Midbrain (tissue), 1 donor: ENCODE data around the gene TGFBR3L.
"Not testable (repeated sequence)": the region's sequence is repeated elsewhere in the genome, so short reads cannot be mapped to it uniquely, and the experiment has no call there.

Experiments used
- DNase-seq: peaks from one replicate; lab custom pipeline; 2025; lab: John Stamatoyannopoulos, UW

The TGFBR3L gene

GRCh38 chr19:7928334-7928706 is 13.7 kb downstream of the TGFBR3L start:
- no peak for DNase-seq

DNA sequence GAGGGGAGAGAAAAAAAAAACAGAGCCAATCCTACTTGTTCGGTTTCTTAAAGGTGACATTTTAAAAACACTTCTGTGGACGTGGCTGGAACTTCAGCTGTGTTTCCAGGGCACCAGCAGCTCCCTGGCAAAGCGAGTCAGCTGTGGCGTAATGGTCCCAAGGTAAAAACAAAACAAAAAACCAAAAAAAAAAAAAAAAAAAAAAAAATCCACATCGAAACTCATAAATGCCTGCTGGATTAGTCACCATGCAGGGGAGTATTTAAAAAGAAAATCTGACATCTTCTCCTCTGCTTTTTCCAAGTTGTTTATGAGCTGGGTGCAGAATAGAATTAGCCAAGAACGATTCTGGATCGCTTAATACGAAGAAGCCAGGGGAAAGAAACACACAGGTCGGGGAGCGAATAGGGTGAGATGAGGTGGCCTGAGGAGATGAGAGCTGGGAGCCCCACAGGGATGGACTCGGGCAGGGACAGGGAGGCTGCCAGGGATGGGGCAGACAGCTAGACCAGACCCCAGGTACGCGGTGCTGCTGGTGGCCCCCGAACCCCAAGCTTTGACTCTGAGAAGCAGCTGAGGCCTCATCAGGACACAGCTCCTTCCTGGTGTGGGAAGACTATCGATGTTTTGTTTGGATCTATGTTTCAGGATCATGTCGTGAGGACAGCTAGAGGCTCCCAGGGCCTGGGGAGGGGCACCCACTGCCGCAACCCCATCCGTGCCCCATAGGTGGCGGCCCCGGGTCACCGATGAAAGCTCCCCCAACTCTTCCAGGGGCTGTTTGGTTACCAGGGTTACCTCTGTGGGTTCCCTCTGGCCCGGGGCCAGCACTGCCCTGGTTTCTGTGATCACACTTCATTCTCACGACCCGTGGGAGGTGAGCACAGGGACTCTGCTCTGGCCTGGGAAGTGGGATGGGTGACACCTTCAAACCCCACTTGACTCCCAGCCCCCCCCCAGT is 14.4 kb downstream of the TGFBR3L start:
- no peak for DNase-seq

DNA sequence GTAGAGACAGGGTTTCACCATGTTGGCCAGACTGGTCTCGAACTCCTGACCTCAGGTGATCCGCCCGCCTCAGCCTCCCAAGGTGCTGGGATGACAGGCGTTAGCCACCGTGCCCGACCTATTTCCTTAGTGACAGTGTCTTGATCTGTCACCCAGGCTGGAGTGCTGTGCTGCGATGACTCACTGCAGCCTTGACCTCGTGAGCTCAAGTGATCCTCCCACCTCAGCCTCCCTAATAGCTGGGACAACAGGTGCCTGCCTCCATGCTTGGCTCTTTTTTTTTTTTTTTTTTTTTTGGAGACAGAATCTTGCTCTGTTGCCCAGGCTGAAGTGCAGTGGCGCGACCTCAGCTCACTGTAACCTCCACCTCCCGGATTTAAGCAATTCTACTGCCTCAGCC is 15.4 kb downstream of the TGFBR3L start:
- not testable (repeated sequence) for DNase-seq

GRCh38 chr19:7930765-7931164 is 16.1 kb downstream of the TGFBR3L start:
- DNase-seq: no peak

DNA sequence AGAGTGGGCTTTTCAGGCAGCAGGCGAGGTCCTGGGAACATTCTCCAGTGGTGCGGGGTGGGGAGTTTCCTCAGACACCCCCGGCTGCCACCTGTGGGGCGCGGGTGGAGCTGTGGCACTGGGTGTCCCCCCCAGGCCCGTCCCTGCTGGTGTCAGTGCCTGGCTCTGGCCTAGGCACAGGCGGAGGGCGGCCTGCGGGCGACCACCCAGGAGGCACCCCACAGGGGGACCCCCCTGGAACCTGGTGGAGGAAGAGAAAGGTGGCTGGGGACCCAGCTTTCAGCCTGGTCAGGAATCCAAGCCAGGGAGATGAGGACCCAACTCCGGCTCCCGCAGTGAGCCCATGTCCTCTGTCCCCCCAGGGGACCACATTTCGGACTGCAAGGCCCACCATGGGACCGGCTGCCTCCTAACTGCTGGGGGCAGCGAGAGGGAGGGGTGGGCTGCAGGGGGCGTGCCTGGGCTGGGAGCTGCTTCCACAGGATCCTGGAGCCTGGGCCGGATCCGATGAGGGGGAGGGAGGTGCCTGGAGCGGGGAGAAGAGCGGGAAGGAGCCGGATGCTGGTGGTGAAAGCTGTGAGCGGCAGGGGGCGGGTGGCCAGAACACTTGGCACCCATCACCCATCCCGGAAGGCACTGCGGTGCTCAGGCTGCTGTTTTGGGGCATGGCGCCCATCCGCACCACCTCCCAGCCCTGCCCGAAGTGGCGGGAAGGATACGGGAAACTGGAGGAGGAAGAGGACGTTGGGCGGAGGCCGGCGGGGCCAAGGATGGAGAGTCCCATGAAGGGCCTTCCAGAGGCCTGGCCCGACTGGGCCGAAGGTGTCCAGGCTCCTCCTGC is 16.8 kb downstream of the TGFBR3L start:
- no peak for DNase-seq

- DNase-seq: no peak
Observed at GRCh38 chr19:7932276-7932929, 17.8 kb downstream of the TGFBR3L start.

DNA sequence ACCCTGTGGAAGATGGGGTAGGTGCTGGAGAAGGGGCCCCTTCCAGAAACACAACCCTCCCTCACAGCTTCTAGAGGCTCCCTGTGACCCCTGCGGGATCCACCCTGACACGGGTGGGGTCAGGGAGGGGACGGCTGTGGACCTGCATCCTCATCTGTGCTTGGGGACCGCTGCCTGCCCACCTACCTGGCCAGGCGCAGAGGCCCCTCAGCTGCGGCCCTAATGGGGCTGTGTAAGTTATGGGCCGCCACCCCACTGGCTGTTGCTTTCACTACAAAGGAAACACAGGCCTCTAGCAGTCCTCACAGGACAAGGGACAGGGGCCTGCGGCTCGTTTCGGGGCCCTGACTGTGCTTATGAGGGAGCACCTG is 18.3 kb downstream of the TGFBR3L start:
- no peak for DNase-seq

DNA sequence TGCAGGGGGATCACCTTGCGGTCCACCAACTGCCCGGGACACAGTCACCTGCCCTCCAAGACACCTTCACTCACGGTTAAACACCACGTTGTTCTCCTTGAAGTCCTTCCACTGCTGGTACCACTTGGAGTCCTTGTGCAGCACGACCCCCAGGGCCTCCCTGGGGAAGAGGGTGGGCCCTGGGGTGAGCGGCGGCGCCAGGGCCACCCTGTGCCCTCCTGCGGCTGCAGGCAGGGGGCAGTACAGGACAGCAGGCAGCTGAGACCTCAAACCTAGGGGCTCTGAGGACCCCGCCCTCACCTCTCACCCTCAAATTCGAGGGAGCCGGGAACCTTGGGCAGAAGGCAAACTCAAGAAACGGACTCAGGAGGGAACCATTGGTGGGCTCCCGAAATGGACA is 18.8 kb downstream of the TGFBR3L start:
- DNase-seq: no peak

DNA sequence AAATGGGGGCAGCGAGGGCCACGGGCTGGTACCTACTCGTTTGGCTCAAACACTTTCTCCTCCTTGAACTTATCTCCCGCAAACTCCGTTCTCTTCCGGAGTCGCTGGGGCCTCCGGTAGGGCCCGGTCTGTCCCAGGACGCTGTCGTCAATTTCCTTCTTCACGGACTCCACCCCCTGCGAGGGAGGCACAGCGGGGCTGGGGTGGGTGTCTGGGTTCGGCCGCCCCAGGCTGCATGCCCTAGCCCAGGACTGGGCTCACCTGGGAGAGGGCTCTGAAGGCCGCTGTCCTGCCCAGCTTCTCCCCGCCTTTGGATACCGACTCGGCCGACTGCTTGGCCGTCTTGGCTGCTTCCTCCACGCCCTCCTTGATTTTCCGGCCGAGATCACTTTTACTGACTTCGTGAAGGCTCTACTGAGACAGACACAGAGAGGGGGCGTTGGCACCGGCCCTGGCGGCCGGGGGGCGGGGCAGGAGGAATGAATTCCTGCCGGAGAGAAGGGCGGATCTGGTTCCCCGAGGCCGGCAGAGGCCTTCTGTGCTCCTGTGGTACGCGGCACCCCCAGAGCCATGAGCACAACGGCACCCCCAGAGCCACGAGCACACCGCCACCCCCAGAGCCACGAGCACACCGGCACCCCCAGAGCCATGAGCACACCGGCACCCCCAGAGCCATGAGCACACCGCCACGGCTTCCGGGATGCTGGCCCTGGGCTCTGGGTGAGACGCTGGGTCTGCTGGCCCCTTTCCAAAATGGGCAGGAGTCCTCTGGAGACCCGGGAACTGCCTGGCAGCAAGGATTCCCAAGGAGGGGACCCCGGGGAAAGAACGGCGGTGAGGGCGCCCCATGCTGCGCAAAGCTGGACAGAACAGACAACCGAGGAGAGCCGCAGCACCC is 19.4 kb downstream of the TGFBR3L start:
- DNase-seq: no peak

DNA sequence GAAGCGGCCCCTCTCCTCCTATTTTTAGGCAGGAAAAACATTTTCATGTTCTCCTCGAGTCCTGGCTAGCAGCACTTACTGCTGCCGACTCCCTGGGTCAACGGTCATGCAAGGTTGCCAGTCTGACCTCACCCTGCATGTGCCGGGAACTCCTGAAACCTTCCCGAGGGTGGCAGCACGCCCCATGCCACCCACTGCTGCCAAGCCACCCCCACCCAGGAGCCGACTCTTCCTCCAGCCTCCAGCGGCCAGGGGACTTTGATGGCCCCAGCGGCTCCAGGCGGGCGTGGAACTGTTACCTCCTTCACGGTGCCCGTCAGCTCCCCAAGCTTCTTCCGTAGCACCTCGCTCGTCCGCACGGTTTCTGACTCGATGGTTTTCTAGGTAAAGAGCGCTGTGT is 20.1 kb downstream of the TGFBR3L start:
- no peak for DNase-seq

DNA sequence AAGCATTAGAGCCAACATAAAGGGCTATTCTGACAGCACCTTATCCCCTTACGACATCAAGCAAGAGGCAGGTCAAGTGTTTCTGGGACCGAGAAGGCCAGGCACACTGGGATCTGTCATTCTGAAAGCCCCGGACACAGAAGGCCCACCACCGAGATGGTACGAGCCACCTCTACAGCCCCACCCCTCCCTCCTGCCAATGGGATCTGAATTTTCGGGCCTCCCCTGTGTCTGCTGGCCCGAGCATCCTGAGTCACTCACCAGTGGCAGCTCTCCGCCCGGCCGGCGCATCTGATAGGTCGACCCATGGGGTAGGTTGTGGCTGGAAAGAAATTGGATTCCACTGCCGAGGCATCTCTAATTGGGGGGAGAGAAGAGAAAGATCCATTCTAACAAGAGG is 26.2 kb downstream of the TGFBR3L start:
- DNase-seq: no peak

- no peak for DNase-seq
Observed at GRCh38 chr19:7941895-7942596, 27.4 kb downstream of the TGFBR3L start.

- DNase-seq: no peak
Observed at GRCh38 chr19:7942981-7943443, 28.4 kb downstream of the TGFBR3L start.

GRCh38 chr19:7943444-7944176 is 29.0 kb downstream of the TGFBR3L start, which contains the start of gene TIMM44:
Gene TIMM44, minus strand, starts transcription at chr19:7943666. Its CDS starts 15 bp downstream, at chr19:7943651.
- peak; percentile 99 for DNase-seq

DNA sequence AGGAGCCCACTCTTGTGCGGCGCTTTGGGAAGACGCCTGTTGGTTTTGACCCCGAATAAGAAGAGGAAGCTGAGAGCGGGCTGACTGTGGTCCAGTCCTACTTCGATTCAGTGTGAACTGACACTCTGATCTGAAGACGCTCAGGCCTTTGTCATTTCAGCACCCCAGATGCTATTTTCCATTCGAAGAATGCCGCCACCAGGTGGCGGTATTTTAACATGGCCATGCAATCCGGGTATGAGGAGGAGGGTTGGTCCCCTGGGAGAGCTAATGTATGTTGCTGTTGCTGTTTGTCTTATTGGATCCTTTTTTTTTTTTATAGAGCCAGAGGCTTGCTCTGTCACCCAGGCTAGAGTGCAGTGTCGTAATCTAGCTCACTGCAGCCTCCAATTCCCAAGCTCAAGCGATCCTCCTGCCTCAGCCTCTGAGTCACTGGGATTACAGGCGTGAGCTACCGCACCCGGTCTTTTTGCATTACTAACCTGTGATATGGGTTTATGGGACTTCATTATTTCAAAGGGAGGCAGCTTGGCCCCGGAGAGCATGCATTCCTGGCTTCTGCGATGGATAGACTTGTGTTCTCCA is 29.6 kb downstream of the TGFBR3L start:
- peak; percentile 89 for DNase-seq

DNA sequence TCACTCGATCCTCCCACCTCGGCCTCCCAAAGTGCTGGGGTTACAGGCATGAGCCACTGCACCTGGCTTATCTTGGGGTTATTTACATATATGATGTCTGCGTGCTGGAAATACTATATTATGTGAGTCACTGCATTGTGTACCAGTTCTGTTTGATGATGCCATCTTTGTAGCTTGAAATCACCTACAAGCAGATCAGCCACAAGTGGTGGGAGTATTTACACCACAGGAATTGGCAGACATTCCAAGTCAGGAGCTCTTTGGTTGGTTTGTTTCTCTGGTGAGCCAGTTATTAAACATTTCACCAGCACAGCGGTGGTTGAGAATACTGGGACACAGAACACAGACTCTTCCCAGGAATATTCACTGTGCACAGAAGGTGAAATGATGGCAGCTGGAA is 33.3 kb downstream of the TGFBR3L start:
- no peak for DNase-seq

DNA sequence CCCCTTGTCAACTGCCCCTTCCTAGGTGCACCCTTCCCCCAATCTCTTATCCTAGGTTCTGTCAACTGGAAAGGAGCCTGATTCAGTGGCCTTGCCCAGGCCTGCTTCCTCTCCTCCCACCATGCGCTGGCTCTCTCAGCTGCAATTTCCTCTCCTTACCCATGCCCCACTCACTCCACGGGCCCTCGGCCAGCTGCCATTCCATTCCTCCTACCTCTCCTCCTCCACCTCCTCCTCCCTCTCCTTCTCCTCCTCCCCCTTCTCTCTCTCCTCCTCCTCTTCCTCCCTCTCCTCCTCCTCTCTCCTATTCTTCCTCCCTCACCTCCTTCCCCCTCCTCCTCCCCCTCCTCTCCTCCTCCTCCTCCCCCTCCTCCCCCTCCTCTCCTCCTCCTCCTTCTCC is 38.4 kb downstream of the TGFBR3L start:
- DNase-seq: no peak

- no peak for DNase-seq
Observed at GRCh38 chr19:7953576-7953975, 38.9 kb downstream of the TGFBR3L start.

DNA sequence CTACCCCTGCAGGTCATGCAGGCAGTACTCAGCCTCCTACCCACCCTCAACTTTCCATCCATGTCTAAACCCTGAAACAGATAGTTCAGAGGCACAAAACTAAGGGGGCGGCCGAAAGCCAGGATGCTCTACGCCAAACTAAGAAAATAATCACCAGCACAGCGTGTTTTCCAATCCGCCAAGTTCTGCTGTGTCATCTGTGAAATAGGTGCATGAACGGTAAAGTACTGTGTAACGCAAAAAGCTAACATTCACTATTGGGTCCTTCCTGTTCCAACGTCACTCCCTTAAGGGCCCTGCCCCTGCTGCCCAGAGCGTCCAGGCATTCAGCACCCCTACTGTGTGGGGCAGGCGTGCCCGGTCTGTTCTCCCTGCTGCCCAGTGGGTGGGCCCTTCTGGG is 41.1 kb downstream of the TGFBR3L start:
- DNase-seq: no peak

DNA sequence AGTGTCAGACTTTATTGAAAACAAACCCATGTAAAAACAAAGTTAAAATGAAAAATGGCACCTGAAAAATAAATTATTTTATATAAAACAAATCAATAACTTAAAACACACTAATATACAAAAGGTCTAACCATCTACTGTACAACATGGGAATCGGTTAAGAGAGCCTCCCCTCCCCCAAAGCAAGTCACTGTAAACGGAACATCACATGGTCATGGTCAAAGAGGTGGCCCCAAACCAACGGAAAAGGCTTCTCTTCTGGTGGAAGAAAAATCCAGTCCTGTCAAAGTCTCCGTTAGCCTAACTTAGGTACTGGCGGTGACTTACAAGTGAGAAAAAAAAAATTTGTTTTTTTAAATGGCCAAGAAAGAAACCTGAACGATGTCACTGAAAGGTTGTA is 44.6 kb downstream of the TGFBR3L start:
- no peak for DNase-seq
